SKM-1 (cell line): ENCODE results near the gene PRIMA1.

Source experiments
- DNase-seq: peaks from one replicate; lab custom pipeline; 2025; ENCODE audit not compliant: unreplicated experiment; lab: John Stamatoyannopoulos, UW

The PRIMA1 gene

DNA sequence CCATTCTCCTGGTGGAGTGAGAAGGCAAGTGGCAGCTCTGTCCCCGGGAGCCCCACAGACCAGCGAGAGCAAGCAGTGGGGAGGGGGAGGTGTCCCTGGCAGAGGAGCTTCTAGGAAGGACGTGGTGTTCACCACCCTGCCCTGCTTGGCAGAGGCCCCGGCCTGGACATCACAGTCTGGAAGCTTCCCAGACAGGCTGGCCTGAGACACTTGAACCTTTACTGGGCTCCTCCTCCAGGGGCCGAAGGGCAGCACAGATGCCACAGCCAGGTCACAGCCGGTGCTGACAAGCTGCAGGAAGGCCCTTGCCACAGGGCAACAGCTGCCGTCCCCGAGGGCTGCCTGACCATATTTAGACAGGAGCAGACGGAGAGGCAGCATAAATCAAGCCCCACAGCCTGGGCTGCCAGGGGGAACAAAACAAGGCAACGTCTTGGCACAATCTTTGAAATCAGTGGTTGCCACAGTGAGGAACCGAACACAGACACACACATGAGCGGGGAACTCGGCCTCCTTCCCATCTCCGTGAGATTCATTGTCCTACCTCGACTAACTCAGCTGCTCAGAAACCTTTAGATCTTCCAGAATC, 28.5 kb downstream of the PRIMA1 start:
- no peak for DNase-seq

DNA sequence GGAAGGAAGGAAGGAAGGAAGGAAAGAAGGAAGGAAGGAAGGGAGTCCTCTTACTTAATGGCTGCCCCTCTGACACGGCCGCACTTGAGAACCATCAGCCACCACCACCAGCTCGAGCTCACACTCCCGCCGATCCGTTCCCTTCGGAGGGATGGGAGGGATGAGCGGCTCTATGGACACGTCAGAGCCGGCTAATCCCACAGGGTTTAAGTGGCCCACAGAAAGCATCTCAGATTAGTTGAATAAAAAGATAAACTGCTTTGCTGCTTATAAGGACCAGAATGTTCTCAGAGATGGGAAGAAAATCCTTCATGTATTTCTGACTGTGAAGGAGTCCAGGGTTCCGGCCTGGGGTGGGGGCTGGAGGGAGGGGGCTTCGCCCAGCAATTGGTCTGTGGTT, 31.1 kb downstream of the PRIMA1 start:
- no peak for DNase-seq

DNA sequence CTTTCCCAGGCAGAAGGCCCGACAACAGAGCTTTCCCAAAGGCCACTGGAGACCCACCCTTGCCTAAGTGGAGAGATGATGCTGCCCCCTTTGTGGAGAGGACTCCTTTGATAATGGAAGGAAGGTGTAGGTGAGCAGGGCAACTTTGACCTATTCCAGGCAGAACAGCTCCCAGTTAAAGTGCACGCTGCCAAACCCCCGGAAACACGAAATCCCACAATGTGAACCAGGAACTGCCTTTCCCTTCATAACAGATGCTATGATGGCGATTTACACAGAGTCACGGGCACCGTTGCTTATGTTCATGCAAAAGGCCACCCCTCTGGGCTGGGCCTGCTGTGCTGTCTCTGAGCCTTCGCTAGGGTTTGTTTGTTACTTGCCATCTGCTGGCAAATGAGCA, 34.6 kb downstream of the PRIMA1 start:
- DNase-seq: no peak

DNA sequence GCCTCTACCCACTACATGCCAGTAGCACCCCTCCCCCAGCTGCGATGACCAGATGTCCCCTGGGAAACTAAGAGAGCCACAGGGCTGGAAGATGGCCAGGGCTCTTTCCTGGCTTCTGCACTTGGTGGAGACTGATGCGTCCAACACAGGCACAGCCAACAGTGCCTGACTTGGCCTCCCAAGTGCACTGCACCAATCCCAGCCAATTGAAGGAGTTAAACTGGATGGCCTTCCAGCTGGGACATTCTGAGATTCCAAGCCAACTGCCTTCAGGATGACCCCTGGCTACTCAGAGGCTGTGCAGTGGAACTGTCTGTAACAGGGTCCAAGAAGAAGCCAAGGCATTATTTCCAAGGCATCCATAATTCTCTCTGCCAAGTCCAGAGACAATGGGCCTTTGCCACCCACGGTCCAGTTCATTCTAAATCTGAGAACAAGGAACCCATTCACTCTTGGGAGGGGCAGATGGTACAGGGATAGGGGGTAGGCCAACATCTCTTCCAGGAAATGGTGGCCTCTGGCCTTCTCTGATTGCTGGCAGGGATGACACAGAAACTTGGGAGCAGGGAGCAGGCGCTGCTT, 35.2 kb downstream of the PRIMA1 start:
- no peak for DNase-seq

DNA sequence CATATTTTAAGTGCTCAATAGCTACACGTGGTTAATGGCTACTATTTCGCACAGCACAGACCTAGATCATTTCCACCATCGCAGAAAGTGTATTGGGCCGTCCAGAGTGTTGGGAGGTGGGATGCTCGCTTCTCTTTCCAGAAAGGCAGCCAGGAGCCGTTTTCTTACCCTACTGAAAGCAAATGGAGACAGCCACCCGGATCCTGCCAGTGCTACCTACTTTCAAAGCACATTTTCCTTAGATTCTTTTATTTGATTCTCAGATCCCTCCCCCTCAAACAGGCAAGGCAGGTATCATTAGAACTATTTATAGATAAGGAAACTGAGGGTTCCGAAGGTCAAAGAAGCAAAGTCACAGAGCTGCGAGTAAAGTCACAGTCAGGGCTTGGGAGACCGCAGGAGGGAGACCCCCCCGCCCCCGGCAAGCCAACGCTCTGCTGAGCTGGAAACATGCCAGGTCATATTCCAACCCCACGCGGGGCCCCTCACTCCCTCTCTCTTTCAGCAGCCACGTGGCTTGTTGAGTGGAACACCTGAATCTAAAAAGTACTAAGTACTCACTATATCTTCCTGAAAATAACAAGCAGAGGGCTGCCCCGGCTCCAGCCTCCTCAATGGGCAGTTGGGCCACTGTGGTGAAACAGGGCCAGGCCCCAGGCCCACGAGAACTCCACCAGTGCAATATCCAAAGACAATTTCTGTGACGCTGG, 36.2 kb downstream of the PRIMA1 start:
- DNase-seq: no peak

DNA sequence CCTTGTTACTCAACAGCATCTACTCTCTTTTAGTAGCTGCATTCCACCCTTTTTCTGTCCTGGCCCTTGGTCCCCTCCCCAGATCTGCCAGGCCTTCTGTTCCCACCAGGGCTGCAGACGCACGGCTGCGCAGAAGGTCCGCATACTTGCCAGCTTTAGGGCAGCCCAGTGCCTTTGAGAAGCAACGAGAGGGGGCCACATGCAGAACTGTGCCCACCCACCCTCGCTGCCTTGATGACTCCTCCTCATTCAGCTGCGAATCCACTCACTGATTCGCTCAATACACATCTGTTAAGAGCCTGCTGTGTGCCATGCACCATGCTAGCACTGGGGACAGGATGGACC, 39.2 kb downstream of the PRIMA1 start:
- no peak for DNase-seq

DNA sequence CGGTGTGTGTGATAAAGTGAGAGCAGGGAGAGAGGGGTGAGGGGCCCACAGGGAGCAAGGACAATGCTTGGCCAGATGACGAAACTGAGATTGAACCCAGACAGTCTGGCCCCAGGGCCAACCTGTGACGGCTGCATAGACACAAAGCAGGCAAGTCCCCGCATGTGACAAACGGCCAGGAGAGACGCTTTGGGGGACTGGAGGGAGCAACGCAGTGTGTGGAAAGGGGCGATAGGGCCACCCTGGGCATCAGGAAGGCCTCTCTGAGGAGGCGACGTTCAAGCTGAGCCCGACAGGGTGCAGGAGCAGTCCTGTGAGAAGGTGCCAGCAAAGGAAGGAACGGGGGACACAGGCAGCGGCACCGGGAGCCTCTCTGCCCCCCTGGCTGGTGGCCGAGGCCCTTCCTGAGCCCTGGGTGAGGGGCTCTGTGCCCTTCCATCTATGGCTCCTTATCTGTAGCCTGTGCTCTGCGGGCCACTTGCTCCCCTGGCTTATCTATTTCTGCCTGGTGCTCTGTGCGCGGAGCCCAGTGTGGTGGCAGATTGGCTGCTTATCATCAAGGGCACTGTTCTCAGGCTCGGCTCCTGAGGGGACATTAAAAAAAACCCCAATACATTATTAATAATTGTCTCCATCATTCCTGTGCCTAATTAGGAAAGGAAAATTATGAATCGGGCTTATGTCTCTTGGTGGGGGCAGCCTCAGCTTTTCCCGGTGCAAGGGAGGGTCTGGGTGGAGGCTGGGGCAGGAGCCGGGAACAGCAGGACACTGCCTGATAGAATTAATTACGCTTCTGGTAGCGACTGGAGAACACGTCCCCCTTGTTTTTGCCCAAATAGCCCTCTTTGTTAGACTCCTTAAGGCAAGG, 39.8 kb downstream of the PRIMA1 start:
- no peak for DNase-seq

DNA sequence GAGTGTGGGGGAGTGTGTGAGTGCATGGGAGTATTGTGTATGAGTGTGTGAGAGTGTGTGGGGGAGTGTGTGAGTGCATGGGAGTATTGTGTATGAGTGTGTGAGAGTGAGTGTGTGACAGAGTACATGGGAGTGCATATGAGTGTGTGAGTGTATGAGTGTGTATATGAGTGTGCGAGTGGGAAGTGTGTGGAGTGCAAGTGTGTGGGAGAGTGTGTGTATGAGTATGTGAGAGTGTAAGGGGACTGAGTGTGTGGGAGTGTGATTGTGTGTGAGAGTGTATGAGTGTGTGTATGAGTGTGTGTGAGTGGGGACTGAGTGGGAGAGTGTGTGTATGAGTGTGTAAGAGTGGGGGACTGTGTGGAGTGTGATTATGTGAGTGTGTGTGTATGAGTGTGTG, 40.7 kb downstream of the PRIMA1 start:
- DNase-seq: no peak

DNA sequence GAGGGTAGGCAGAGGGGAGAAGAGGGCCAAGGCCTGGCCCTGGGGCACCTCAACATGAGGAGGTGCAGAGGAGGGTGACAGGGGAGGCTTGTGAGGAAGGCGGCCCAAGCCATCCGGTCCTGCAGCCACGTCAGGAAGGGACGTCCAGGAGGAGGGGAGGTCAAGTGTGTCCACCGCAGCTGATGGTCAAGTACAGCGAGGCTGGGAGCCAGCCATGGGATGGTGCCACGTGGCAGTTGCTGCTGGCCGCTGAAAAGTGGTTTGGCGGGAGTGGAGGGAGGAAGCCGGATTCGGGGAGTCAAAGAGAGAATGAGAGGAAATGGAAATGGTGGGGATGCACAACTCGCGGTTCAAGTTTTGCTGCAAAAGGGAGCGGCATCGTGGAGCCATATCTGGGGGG, 41.2 kb downstream of the PRIMA1 start:
- DNase-seq: no peak

DNA sequence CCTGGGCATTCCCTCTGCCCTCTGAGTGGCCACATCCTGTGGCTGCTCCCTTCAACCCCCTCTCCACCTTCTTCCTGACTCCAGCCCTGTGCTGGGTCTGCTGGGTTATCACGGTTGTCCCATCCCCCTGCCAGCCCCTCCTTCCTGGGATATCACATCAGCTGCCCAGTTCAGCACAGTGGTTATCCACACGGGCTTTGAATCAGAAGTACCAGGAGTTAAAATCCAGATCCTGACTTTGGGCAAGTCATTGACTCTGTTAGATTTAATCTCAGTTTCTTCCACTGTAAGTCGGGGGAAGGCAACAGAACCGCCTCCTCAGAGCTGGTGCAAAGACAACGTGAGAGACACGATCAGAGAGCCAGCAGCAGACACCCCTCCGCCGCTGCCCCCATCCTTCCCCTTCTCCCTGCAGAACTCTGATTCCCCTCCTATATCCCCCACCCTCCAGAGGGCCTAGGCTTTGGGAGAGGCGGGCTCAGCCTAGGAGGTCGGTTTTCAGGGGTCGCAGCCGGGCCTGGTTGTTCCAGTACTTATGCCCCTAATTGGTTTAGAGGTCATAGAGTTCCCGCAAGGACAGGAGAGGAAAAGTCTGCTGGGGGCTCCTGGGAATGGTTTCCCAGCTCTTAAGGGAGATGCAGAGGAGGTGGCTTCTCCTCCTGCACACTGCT, 42.5 kb downstream of the PRIMA1 start:
- no peak for DNase-seq

DNA sequence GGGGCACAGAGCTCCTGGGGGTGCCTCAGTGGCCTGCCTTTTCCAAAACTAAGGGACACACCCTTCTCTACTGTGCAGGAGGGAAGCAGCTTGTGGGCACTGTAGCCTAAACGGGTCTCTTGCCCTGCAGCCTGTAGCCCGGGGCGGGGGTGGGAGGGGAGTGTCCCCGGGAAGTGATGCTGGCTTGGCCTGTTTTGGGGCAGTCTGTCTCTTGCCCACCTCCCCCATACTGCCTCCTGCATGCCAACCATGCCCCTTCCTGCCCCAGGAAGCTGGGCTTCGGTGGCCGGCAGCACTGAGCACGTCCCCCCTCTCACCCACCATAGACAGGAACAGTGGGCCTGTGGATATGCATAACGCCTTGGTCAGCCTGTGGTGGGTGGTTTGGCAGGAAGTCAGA, 43.4 kb downstream of the PRIMA1 start:
- no peak for DNase-seq

DNA sequence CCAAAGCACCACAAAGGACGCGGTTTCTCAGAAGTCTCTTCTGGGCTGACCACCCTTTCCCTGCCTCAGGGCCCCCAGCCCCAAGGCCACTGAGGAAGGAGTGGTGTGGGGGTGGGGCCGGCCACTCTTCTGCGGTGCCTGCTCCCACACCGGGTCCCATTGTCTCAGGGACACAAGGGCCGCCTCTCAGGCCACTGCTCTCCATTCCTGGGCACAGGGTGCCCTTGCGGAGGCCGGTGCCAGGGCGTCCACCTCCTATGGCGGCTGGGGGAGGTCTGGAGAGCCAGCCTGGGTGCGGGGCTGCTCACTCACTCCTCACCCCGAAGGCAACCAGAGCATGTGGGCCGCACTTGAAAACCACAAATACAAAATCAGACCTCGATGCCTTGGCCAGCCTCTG, 44.1 kb downstream of the PRIMA1 start:
- no peak for DNase-seq

DNA sequence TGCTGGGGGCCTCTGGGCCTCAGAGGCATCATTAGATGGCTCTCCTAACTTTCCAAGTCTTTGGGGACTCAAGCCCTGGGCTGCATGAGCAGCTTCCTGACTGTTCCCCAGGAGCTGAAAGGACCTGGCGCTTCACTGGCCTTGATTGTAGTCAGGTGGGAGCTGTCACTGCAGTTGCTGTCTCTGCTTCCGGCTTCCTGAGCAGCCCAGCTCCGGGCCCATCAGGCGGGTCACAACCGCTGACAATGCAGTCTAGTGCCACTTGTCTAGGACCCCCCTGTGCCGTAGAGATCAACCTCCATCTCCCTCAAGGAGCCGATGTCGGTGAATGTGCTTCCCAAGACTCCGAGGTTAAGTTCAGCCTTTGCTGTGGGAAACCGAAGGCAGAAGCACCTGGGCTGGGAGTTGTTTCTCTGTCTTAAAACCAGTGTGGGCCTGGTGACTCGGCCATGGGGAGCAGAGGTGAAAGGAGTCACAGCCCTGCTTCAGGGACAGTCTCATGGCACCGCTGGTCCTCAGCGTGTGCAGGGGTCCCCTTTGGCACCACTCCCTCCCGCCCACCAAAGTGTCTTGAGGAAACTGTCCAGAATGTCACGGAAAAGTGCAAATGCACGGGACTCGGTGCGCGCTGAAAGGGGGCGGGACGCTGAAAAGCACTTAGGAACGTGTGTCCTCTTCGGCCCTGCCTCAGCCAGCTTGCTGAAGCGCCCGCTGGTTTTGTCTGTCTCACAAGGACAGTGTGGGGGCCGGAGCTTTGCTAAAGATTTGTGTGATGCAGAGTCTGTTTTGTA, 44.8 kb downstream of the PRIMA1 start:
- DNase-seq: no peak

DNA sequence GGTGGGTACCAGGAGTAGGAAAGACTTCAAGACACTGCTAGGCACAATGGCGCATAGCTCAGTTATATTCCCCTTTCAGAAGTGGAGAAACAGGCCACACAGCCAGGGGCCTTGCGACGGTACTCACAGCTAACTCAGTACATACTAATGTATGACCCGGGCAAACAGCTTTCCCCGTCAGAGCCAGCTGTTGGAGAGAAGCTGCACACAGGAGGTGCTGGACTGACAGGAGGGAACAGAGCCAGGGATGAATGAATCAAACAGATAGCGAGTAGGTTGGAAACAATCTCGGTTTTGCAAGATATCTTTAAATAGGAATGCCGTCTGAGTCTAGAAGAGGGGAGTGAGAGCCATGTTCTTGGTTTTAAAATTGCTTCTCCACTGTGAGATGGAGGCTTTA, 45.5 kb downstream of the PRIMA1 start:
- DNase-seq: no peak

DNA sequence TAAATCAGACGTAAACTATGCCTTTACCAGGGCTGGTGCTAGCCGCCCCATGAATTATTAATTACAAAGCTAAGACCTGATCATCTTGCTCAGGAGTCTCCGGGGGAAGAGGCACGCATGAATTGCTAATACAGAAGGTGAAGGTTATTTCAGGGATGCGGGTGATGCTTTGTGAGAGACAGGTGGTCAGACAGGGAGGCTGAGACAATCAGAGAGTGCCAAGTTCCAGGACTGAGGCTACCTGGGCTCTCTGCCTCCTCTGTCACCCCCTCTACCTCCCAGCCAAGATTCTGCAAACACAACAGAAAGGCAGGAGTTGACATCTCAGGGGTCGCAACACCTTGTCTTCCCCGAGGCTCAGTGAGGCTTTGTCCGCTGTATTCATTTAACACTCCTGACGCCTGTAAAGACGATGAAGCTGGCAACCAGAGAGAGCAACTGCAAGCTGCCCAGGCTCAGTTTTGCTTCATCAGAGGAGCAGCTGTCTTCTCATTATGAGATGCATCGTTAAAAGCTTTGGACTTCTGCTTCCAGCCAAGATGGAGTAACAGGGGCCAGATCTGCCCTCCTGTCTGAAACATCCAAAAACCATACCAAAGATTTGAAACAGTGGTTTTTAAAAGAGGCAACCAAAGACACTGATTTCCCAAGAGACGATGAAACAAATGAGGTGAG, 46.6 kb downstream of the PRIMA1 start:
- no peak for DNase-seq

DNA sequence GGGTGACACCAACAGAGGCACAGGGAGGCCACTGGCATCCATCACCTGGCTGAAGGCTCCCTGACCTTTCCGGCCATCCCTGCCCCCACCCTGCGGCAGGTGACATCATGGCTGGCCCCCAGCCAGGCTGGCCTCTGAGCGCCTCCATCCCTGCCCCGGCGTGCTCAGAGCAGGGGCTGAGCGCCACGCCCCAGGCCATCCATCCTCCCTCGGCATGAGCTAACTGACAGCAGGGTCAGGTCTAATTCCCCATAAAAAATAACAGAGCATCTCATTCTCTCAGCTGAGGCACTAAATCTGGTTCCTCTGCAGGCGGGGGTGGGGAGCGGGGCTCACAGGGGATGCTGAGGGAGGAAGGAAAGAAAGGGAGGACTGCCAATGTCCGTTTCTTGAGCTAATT, 50.7 kb downstream of the PRIMA1 start:
- DNase-seq: no peak

DNA sequence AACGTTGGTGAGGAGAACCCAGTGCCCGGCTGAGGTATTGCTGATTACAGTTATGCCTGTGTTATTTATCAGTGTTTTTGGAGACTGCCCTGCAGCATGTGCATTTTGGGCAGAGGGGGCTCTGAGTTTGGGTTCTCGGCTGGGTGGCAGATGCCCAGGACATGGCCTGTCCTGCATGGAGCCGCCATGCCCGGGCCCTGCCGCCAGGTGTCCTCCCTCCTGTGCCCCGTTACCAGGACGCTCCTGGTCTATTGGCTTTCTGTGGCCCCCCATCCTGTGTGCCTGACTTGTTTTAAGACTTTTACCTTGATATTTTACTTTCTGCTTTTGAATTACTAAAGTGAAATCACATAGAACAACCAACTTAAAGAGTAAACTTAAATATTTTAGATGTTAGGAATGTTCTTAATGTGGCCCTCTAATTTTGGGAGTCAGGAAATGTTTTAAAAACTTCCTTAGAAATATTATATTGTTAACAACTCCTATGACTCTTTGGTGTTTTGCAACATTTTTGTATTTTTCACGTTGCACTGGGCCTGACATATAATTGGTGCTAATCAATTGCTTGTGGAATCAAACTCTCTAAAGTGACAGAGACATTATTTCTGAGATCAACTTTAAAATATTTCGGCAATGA, 51.8 kb downstream of the PRIMA1 start:
- no peak for DNase-seq

DNA sequence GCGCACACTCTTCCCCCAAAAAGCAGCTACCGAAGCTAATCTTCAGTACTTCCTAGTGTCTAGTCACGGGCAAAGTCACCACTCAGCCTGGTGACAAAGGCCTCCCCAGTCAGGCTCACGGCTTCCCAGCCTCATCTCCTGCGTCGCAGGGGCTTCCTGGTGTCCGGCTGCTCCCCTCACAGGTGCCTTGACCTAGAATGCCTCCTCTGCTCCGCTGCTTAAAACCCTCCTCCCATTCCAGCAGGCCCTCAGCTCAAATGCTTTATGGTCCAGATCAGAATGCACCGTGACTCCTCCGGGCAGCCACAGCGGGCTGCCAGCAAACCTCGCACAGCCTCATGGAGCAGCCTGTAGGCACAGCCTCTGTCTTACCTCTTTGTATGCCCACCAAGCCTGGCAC, 53.1 kb downstream of the PRIMA1 start:
- DNase-seq: no peak

DNA sequence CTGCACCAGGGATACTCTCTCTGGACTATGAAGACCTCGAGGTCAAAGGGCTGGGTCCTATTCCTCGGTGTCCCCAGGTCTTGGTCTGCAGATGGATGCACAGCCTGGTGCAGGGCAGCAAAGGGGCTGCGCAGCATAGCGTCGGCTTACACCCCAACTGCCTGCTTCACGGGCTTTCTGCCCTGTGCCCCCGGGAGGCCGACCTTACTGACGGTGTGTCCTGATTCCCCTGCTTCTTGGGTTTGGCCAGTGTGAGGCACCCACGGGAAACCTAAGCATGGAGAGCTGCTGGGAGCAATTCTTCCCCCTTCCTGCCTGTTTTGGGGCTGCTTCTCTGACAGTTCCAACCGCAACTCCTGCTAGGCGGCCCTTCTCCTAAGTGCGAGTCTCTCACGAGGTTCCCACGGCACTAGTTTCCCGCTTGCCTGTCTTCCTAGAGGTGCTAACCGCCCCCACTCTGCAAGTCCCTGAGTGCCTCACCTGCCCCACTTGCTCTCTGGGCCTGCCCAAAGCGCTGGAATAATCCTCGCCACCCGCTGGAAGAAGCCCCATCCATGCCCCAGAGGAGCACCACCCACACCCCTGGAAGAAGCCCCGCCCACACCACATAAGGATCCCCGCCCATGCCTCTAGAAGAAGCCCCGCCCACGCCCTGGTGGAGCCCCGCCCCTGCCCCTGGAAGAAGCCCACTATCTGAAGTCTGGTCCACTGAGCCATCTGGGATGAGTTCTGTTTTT, 54.0 kb downstream of the PRIMA1 start:
- DNase-seq: no peak
